H9 (cell line): ENCODE results near the gene SMLR1. TPM values are rescaled to one million over a fixed set of nuclear protein-coding genes. Genes with fewer than 3 reads are reported as not detected.

Source experiments
- DNase-seq: peaks from one replicate; pipeline ENCODE4 v3.0.0-alpha.2; 2017
- H2AFZ ChIP-seq: one replicate; pipeline ENCODE4 v1.6.1; 2013; ENCODE audit warnings: mild to moderate bottlenecking, low read length, control low read depth, moderate library complexity
- H2AK5ac ChIP-seq: 2 replicates; pipeline ENCODE4 v1.6.1; 2013; ENCODE audit warnings: low read length, control low read depth, mixed read lengths; ENCODE audit not compliant: insufficient read length
- H2BK120ac ChIP-seq: one replicate; pipeline ENCODE4 v1.6.1; 2013; ENCODE audit warnings: low read depth, mild to moderate bottlenecking, low read length, control low read depth, inconsistent platforms; ENCODE audit not compliant: poor library complexity, severe bottlenecking
- H2BK12ac ChIP-seq: 2 replicates; pipeline ENCODE4 v1.6.1; 2013; ENCODE audit warnings: low read length, control low read depth, mixed read lengths, low read depth; ENCODE audit not compliant: insufficient read length
- H2BK15ac ChIP-seq: 2 replicates; pipeline ENCODE4 v1.6.1; 2013; ENCODE audit warnings: low read depth, low read length, control low read depth
- H2BK20ac ChIP-seq: one replicate; pipeline ENCODE4 v1.6.1; 2013; ENCODE audit warnings: low read depth, mild to moderate bottlenecking, low read length, control low read depth, inconsistent platforms; ENCODE audit not compliant: poor library complexity, severe bottlenecking
- H2BK5ac ChIP-seq: 2 replicates; pipeline ENCODE4 v1.6.1; 2013; ENCODE audit warnings: low read length, control low read depth, mixed read lengths; ENCODE audit not compliant: insufficient read length
- H3K14ac ChIP-seq: 2 replicates; pipeline ENCODE4 v1.6.1; 2013; ENCODE audit warnings: low read length, control low read depth; ENCODE audit not compliant: insufficient read depth
- H3K18ac ChIP-seq: 2 replicates; pipeline ENCODE4 v1.6.1; 2013; ENCODE audit warnings: low read depth, mild to moderate bottlenecking, mixed read lengths, low read length, control low read depth; ENCODE audit not compliant: insufficient read length
- H3K23ac ChIP-seq: 2 replicates; pipeline ENCODE4 v1.6.1; 2013; ENCODE audit warnings: low read length, control low read depth, mixed read lengths, low read depth; ENCODE audit not compliant: insufficient read length
- H3K23me2 ChIP-seq: 2 replicates; pipeline ENCODE4 v1.6.1; 2013; ENCODE audit warnings: low read depth, mild to moderate bottlenecking, mixed read lengths, low read length, control low read depth; ENCODE audit not compliant: insufficient read length, poor library complexity, severe bottlenecking
- H3K27ac ChIP-seq: 2 replicates; pipeline ENCODE4 v1.5.1; 2013; ENCODE audit warnings: low read length, control low read depth, mixed read lengths, low read depth; ENCODE audit not compliant: insufficient read length
- H3K27me3 ChIP-seq: 2 replicates; pipeline ENCODE4 v1.6.1; 2013; ENCODE audit warnings: low read length, control low read depth, inconsistent platforms; ENCODE audit not compliant: insufficient read depth
- H3K4ac ChIP-seq: 2 replicates; pipeline ENCODE4 v1.6.1; 2013; ENCODE audit warnings: low read depth, mild to moderate bottlenecking, control low read depth, inconsistent platforms, low read length, moderate library complexity
- H3K4me1 ChIP-seq: 2 replicates; pipeline ENCODE4 v1.6.1; 2013; ENCODE audit warnings: low read length, control low read depth, inconsistent platforms; ENCODE audit not compliant: insufficient read depth
- H3K4me2 ChIP-seq: 2 replicates; pipeline ENCODE4 v1.6.1; 2013; ENCODE audit warnings: low read length, control low read depth, mixed read lengths; ENCODE audit not compliant: insufficient read length, insufficient read depth
- H3K56ac ChIP-seq: 2 replicates; pipeline ENCODE4 v1.6.1; 2013; ENCODE audit warnings: low read depth, mild to moderate bottlenecking, mixed read lengths, low read length, control low read depth; ENCODE audit not compliant: insufficient read length
- H3K79me1 ChIP-seq: 2 replicates; pipeline ENCODE4 v1.6.1; 2013; ENCODE audit warnings: low read depth, mild to moderate bottlenecking, moderate library complexity, low read length, control low read depth, inconsistent platforms; ENCODE audit not compliant: insufficient read depth, poor library complexity, severe bottlenecking
- H3K79me2 ChIP-seq: 2 replicates; pipeline ENCODE4 v1.6.1; 2013; ENCODE audit warnings: low read length, control low read depth, inconsistent platforms; ENCODE audit not compliant: insufficient read depth
- H3K9ac ChIP-seq: 2 replicates; pipeline ENCODE4 v1.6.1; 2013; ENCODE audit warnings: low read length, control low read depth, mixed read lengths; ENCODE audit not compliant: insufficient read length; ENCODE audit errors: extremely low read depth
- H3K9me3 ChIP-seq: one replicate; pipeline ENCODE4 v1.6.1; 2013; ENCODE audit warnings: low read depth, low read length, inconsistent platforms; ENCODE audit not compliant: control insufficient read depth
- H3T11ph ChIP-seq: one replicate; pipeline ENCODE4 v1.6.1; 2013; ENCODE audit warnings: mild to moderate bottlenecking, low read length, control low read depth, inconsistent platforms
- H4K20me1 ChIP-seq: one replicate; pipeline ENCODE4 v1.6.1; 2013; ENCODE audit not compliant: control insufficient read depth, insufficient read length, insufficient read depth
- H4K5ac ChIP-seq: 2 replicates; pipeline ENCODE4 v1.6.1; 2013; ENCODE audit warnings: low read depth, mild to moderate bottlenecking, mixed read lengths, low read length, control low read depth; ENCODE audit not compliant: insufficient read length
- H4K8ac ChIP-seq: replicated peaks from 2 replicates; pipeline ENCODE4 v1.6.1; 2013; ENCODE audit warnings: low read length, control low read depth, mixed read lengths, low read depth; ENCODE audit not compliant: insufficient read length
- H4K91ac ChIP-seq: 2 replicates; pipeline ENCODE4 v1.6.1; 2013; ENCODE audit warnings: low read depth, mild to moderate bottlenecking, moderate library complexity, mixed read lengths, low read length, control low read depth; ENCODE audit not compliant: insufficient read length
- H3K27ac Mint-ChIP-seq, 3 experiments: 2 replicates in 2 of 3; 3 replicates in 1 of 3; pipeline ENCODE4 v1.8.0; 2020 to 2021; ENCODE audit warnings: mixed read lengths in 3 of 3, mild to moderate bottlenecking in 1 of 3, moderate library complexity in 1 of 3
- H3K27me3 Mint-ChIP-seq: 2 replicates; pipeline ENCODE4 v1.8.0; 2021; ENCODE audit warnings: low read depth, mild to moderate bottlenecking, moderate library complexity, mixed read lengths
- H3K36me3 Mint-ChIP-seq, 3 experiments: 2 replicates in 2 of 3; 3 replicates in 1 of 3; pipeline ENCODE4 v1.8.0; 2020 to 2021; ENCODE audit warnings: low read depth in 3 of 3, mixed read lengths in 3 of 3; ENCODE audit not compliant: insufficient read depth in 1 of 3
- H3K4me1 Mint-ChIP-seq, 2 experiments: 2 replicates each; pipeline ENCODE4 v1.8.0; 2020; ENCODE audit warnings: mixed read lengths in 2 of 2
- H3K4me3 Mint-ChIP-seq, 2 experiments: 2 replicates in 1 of 2; 3 replicates in 1 of 2; pipeline ENCODE4 v1.8.0; 2020 to 2021; ENCODE audit warnings: mild to moderate bottlenecking in 2 of 2, mixed read lengths in 2 of 2, moderate library complexity in 1 of 2
- H3K9me3 Mint-ChIP-seq, 2 experiments: 2 replicates in 1 of 2; 3 replicates in 1 of 2; pipeline ENCODE4 v1.8.0; 2020; ENCODE audit warnings: mild to moderate bottlenecking in 2 of 2, mixed read lengths in 2 of 2, moderate library complexity in 1 of 2
- CTCF ChIP-seq: fragments of 200-600 bp; sonication (generic); conservative IDR thresholded peaks from 3 replicates; pipeline ENCODE4 v1.8.0; 2021; ENCODE audit warnings: antibody characterized with exemption, mild to moderate bottlenecking
- WGBS: extraction: QIAGEN DNeasy Blood & Tissue Kit; methylation state at CpG from one replicate; pipeline ENCODE4 v1.1.7; 2013; ENCODE audit warnings: missing lambda C conversion rate, low lambda C conversion rate, mixed read lengths; ENCODE audit not compliant: insufficient read length; ENCODE audit errors: extremely low coverage; 5-methylcytosine and 5-hydroxymethylcytosine counted together
- total RNA-seq: library from RNA; stranded (reverse); gene quantifications from 2 replicates; pipeline ENCODE4 v1.2.1, GENCODE V29; 2021

The SMLR1 gene
- total RNA-seq, 1 experiment from 2014 or later, result not detected

- Histone ChIP-seq H3T11ph (no peak overlapping the region), H4K8ac (no peak overlapping the region), H2AK5ac (no peak overlapping the region), H3K23me2 (no peaks in the 10 kb centered on the region), H2BK5ac (no peak overlapping the region), H3K14ac (no peak overlapping the region), H4K20me1 (no peaks in the 10 kb centered on the region), H4K5ac (no peak overlapping the region), H2BK20ac (no peak overlapping the region), H2BK120ac (no peak overlapping the region), H3K9ac (no peak overlapping the region), H2BK12ac (no peak overlapping the region), H3K4me2 (no peak overlapping the region), H2AFZ (no peak overlapping the region), H3K4me1 (peaks cover 3% of the 10 kb centered on the region; the same call in 1 of the 2 replicates), H3K27me3 (no peaks in the 10 kb centered on the region; the same call in 1 of the 2 replicates), H2BK15ac (no peak overlapping the region), H4K91ac (no peak overlapping the region), H3K79me1 (no peaks in the 10 kb centered on the region), H3K18ac (no peak overlapping the region), H3K79me2 (no peaks in the 10 kb centered on the region), H3K9me3 (no peaks in the 10 kb centered on the region), H3K23ac (no peak overlapping the region), H3K56ac (no peak overlapping the region), H3K4ac (no peak overlapping the region), H3K27ac (no peak overlapping the region)
- no peak overlapping the region for H3K4me3 Mint-ChIP-seq
- no CpG with 5 or more reads among the region's 5 CpGs for WGBS
- no peak overlapping the region for H3K27ac Mint-ChIP-seq
- no peaks in the 10 kb centered on the region for H3K9me3 Mint-ChIP-seq
- no peaks in the 10 kb centered on the region for H3K36me3 Mint-ChIP-seq
- peak; percentile 45 for TF ChIP-seq CTCF
- H3K4me1 Mint-ChIP-seq, result peaks cover 5 to 8% of the 10 kb centered on the region in 2 experiments
- no peaks in the 10 kb centered on the region for H3K27me3 Mint-ChIP-seq
- no peak for DNase-seq
Measured at GRCh38 chr6:130788954-130789353, 38.3 kb upstream of the SMLR1 start.
